ENCODE results near the gene ANKHD1.

The ANKHD1 gene

DNA sequence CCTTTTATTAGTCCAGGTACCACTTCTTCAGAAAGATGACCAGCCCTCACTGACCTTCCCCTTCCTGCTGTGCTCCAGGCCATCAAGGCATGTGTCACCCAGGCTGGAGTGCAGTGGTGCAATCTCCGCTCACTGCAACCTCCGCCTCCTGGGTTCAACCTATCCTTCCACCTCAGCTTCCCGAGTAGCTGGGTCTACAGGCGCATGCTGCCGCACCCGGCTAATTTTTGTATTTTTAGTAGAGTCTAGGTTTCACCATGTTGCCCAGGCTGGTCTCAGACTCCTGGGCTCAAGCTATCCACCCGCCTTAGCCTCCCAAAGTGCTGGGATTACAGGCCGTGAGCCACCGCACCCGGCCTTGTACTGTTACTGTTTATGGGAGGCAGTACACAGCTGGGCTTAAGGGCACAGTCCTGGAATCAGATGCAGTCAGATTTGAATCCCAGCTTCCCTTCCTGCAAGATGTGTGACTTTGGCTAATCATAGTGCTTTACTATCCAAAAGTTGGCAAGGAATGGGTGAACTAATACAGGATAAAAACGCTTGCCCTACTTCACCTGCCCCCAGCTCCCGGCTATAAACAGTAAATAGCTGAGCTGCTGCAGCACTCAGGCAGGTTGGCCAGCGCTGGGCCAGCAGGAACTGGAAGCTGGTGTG is 145.3 kb downstream of the ANKHD1 start:
- DNase-seq (ENCODE audit: low spot score), result no peak

DNA sequence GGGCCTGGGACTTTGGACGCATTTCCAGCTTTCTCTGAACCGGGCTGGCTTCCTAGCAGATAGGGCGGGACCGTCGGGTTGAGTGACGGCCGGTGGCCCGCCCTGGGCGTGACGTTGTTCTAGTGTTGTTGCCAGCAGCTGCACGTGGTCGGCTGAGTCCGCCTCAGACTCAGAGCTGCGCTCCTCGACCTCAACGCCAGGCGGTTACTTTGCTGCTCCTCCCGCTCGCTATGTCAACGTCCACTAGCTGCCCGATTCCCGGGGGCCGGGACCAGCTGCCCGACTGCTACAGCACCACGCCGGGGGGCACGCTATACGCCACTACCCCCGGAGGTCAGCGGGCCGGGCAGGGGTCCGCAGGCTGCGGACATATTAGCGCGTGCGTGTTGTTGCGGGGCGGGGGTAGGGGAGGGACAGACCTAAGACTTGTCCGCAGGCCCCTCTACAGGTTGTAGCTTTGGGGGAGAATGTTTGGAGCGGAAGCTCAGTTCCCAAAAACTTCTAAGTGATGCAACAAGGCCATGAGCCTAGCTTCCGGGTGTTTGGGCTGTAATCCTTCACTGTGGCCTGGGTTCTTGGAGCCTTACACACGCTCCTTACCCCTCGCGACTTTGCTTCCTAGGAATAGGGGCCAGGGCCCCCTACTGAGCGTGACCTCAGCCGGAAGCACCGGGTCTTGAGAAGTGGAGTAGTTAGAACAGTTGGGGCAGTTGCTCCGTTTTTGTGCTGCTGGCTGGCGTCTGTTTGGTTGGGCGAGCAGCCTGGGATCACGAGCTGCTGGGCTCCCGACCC is 146.1 kb downstream of the ANKHD1 start, which contains the start of gene EIF4EBP3:
Gene EIF4EBP3 (plus strand): TSS at position 155 of the 792 bp plus-strand sequence. CDS start 76 bp downstream, at position 231.
- DNase-seq (ENCODE audit: low spot score), result peak; percentile 83

DNA sequence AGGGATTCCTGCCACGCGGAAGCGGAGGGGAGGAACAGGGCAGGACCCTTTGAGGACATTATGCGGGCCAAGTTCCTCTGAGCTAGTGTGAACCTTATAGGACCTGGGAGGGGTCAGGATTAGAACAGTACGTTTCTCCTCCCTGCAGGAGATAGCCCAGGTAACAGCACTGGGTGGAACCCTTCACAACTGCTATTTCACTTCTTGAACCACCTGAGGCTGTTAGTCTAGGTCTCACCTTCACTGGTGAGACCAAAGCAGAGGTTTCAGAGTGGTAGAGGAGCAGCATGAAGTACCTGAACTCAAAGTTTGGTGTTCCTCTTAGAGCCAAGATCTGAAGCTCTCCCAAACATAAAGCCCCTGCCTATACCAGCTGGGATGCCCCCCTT is 146.7 kb downstream of the ANKHD1 start:
- no peak for DNase-seq (ENCODE audit: low spot score)

DNA sequence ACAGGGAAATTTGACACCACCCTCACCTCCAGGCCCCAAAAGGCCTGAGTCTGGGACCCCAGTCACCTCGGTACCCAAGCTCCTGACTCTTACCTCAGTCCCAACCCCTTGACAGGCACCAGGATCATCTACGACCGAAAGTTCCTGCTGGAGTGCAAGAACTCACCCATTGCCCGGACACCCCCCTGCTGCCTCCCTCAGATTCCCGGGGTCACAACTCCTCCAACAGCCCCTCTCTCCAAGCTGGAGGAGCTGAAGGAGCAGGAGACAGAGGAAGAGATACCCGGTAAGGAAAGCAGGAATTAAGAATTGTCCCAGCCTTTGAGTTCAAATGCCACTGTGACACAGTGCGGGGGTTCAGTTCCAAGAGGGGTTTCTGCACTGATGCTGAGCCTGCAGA is 147.2 kb downstream of the ANKHD1 start:
- no peak for DNase-seq (ENCODE audit: low spot score)

DNA sequence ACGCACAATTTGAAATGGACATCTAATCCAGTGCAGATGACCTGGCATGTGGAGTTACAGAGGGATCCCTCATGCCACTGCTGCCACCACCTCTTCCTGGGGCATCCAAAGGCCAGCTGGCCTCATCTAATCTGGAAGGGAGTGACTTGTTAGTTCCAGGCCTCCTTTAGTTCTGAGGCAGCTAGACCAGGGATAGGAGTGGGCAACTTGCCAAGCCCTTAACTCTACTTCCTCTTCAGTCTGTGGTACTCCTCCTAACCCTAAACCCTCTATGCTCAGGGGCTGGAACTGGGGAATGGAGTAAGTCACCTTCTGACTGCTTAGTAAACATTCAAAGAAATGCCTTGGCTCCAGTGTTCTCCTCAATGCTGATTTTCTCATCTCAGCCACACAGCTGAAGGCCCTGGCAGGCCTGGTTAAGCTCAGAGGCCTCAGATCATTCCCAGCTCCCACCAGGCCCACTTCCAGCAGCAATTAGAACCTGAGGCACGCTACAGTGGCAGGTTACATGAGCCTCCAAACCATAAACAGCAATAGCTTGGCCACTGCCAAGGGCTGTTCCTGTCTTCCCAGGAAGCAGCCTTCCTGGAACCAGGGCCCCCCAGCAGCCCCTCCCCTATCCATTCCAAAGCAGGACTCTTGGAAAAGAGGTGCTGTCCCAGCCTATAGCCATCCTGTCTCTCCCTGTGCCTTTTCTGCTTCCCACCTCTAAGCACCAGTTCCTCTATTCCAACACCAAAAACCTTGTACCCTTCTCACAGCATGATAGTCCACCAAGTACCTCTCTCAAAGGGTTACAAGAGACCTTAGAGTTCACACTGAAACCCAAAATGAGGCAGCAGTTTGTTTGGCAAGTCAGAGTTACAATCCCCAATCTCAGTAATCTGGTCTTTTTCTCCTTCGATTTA is 147.9 kb downstream of the ANKHD1 start:
- no peak for DNase-seq (ENCODE audit: low spot score)

DNA sequence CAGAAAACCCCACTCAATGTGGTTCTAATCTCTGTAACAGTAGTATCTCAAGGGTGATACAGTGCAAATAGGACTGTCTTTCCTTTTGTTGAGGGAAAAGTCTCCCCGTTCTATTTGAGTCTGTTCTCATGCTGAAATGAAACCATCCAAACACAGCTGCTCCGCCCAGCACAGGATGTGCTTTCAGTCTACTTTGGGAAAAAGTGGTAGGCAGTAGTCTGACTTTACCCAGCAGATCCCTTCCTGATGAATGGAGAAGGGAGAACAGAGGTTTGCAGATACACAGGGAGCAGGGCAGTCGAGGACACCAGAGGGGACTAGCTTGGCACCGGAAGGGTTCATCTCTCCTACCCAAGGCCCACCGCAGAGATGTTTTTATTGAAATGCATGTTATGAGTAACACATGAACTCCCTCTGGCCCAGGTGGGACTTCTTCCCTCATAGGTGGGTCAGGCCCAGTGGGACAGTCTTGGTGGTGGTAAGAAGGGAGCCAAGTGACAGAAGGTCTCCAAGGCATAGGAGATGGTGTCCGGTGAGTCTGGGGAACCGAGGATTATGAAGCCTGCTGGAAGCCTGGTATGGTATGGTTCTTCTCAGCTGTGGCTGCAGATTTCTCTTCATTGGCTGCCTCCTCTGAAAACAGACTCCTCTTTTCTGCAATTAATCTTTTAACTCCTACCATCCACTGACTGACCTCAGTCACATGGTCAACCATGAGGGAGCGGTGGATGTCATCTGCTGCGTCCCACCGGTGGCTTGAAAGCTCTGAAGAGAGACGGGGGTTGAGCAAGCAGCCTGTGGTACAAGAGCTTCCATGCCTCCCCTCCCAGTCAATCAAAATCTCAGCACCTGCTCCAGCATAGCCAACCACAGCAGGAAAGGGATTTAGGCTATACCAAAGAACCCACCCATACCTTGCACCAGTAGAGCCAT is 148.8 kb downstream of the ANKHD1 start:
- DNase-seq (ENCODE audit: low spot score), result no peak

DNA sequence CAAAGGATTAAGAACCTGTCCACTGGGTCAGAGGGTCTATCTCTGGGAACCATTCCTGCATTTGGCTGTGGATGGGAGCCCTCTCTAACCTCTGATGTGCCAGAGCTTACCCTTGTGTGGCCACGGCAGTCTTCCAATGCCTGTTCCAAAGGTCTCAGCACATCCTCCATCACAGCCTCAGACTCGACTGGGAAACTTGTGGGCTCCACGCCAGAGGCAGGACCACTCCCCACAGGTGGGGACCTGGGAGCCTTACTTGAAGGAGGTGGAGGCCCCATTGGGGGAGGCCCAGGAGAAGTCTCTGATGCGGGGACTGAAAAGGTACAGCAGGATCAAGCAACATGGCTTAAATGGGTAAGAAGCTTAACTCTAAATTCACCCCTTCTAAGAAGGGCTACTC is 150.2 kb downstream of the ANKHD1 start:
- no peak for DNase-seq (ENCODE audit: low spot score)

DNA sequence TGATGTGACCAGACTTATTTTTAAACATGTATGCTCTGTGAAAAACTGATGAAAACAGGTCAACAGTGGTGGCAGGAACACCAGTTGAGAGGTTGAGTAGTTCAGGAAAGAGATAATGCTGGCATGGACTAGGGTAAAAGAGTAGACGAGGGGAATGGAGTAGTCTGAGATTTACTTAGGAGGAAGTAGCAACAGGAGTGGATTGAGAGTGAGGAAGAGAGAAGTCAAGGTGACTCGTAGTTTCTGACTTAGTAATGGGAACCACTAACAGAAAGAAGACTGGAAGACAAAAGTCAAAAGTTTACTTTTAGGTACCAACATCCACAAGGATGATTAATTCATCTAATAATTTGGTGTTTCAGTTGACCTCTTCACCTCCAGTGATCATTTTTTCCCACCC is 152.0 kb downstream of the ANKHD1 start:
- DNase-seq (ENCODE audit: low spot score), result no peak

DNA sequence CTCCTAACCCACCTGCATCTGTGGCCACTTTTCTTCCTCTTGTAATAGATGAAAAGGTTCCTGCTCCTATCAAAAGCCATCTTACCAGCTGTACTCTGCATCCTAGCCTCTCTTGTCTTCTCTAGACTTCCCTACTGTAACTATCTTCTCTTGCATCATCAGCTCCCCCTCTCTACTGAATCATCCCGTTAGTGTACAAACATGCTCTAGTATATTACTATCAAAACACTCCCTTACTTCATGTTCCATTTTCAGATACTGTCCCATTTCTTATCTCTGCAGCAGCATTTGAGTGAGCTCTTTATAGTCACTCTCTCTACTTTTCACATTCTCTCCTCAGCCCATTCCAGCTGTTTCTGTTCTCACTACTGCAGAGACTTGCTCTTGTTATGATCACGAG is 152.8 kb downstream of the ANKHD1 start:
- DNase-seq (ENCODE audit: low spot score), result no peak

DNA sequence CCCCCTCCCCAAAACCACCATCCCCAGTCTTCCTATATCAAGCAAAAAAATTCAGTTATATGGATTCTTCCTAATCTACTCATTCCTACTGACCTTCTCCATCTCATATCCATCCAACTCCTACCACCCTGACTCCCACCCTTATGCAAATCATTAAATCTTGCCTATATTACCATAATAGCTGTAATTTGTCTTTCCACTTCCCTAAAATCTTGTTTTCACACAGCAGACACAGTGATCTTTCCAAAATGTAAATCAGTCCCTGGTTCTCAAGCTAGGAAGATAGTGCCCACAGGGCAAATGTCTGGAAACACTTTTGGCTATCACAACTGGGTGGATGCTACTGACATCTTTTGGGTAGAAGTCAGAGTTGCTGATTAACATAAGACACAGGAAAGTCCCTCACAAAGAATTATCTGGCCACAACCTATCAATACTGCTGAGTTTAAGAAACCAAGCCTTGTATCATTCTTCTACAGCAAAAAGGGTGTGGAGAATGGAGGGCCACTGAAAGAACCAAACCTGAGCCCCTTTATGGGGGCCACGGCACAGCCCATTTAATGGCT is 154.2 kb downstream of the ANKHD1 start:
- no peak for DNase-seq (ENCODE audit: low spot score)

DNA sequence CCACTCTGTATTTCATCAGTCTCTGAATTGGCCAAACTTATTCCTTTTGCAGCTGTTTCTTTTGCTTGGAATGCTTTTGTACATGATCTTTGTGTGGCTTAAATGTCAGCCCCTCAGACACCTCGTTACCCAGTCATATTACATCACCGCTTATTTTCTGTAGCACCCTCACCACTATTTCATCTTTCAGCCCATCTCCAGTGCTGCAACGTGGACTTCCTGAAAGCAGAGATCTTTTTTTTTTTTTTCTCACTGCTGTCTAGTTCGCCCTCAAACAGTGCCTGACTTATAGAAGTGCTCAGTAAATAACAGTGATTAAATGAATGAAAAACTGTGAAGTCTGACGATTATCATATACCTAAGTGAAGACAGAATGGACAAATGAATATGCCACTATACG is 154.8 kb downstream of the ANKHD1 start:
- DNase-seq (ENCODE audit: low spot score), result no peak

DNA sequence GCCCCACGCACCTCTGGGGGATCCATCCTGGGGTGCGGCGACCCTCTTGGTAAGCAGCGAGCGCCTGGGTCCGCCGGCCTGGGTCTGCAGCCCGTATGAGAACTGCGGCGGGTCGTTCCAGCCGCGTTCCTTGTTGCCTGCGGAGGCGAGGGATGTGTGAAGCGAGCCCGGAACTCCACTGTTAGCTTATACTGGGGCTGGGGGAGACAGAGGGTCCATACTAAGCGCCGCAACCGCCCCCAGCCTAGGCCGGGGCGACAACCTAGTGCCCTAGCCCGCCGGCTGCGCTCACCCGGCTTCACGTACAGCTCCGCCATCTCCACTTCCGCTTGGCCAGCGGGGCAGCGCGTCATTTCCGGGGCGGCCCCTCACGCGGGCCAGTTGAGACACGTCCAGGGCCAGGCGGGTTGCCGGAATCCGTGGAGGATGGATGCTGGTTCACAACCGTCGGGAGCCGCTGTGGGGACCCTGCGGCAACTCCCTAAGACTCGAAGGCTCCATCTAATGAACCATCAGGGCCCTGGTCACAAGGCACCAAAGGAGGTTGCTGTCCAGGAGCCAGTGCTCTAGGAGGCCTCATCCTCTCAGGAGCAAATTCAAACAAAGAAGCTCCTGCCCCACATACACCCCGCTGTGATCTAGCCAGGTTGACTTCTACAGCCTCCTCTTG is 155.6 kb downstream of the ANKHD1 start, which contains the start of gene SRA1:
Gene SRA1 (minus strand): TSS at position 338 of the 670 bp plus-strand sequence. CDS start 21 bp downstream, at position 317.
- peak; percentile 76 for DNase-seq (ENCODE audit: low spot score)

DNA sequence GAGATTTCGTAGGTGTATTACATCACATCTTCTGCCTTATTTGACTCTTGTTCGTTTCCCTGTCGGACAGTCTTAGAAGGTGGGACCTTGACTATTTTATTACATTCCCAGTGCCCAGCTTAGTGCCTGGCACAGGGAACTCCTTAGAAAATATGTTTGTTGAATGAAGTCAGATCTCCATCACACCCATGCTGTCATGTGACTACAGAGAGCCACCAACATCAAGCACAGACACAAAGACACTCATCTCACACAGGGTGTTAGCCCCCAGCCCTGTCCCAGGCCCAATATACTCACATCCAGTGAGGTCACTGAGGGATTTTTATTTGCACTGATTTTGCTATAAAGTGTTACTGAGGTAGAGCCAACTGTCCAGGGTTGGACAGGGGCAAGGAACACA is 156.3 kb downstream of the ANKHD1 start:
- DNase-seq (ENCODE audit: low spot score), result no peak

DNA sequence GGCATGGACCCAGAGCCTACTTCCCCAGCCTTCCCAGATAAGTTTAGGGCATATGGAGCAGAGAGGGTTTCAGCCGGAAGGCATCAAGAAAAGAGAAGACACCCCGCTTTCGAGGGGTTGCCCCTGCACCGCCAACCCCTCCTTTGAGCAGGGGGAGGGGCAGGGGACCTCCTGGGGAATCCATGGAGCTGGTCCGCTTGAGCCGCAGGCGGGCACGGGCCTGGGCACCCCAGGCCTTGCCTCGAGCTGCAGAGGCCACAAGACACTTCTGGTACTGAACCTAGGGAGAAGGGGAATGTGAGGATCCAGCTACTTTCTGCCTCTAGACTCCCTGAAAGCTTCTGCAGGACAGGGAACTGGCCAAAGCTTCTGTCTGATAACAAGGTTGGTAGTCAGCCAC is 156.9 kb downstream of the ANKHD1 start:
- no peak for DNase-seq (ENCODE audit: low spot score)

DNA sequence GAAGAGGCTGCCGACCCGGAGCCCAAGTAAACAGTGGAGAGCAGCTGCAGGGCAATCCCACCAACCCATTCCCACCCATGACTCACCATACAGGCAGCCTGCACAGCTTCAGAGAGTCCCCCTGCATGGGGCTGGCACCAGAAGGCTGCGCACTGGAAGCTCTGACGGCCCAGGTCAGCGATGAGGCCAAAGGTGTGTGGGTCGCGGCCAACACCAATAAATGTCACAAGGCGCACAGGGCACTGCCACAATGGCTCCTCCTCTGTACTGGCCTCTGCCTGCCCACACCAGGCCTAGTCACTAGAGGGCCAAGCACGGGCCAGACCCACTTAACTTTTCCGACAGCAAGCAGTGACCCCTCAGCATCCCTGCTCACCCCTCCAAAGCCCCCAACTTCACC is 158.6 kb downstream of the ANKHD1 start:
- no peak for DNase-seq (ENCODE audit: low spot score)

DNA sequence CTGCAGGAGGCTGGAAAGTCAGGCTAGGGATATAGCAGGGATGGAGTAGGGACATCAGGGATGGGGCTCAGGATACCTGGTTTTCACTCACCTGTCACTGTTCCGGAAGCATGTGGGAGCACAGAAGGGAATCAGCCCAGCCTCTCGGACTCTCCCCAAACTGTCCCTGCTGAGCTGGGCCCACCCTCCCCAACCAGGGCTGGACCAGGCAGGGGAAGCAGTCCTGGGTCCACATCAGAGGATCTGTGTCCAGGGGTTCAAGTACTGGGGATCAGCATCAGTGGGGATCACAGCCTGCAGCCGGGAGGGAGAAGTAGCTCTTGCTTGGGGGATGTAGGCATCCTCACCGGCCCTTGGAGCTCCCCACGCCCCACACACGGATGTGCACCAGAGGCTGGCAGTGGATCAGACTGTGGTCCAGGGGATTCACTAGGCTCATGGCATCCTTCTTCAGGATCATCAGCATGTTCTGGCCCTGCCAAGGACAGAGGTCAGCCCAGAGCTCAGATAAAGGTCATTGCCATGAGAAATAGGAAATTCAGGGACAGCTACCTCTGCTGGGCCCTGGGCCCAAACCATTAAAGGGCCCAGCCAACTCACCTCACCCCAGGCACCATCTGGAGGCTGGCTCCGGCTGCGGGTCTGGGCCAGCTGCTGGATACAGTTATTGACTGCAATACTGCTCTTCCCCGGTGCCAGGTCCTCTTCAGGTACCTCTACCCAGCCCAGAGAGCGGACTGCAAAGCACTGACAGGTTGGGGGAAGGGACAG is 160.3 kb downstream of the ANKHD1 start:
- no peak for DNase-seq (ENCODE audit: low spot score)

DNA sequence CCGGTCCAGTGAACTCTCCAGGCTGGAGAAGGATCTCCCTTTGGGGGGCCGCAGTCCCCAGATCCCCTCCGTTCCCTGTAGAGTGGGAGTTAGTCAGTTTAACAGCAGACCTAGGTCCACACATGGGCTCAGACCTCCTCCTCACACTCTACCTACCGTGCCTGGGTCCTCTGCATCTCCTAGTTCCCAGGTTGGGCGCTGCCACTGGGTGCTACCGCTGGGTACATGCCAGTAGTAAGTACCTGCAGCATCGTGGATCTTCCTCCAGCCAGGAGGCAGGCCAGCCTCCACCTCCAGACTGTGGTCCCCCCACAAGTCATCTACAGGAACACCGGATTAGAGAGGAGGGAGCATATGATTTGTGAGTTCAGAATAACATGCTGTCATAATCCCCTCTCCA is 162.0 kb downstream of the ANKHD1 start:
- no peak for DNase-seq (ENCODE audit: low spot score)

DNA sequence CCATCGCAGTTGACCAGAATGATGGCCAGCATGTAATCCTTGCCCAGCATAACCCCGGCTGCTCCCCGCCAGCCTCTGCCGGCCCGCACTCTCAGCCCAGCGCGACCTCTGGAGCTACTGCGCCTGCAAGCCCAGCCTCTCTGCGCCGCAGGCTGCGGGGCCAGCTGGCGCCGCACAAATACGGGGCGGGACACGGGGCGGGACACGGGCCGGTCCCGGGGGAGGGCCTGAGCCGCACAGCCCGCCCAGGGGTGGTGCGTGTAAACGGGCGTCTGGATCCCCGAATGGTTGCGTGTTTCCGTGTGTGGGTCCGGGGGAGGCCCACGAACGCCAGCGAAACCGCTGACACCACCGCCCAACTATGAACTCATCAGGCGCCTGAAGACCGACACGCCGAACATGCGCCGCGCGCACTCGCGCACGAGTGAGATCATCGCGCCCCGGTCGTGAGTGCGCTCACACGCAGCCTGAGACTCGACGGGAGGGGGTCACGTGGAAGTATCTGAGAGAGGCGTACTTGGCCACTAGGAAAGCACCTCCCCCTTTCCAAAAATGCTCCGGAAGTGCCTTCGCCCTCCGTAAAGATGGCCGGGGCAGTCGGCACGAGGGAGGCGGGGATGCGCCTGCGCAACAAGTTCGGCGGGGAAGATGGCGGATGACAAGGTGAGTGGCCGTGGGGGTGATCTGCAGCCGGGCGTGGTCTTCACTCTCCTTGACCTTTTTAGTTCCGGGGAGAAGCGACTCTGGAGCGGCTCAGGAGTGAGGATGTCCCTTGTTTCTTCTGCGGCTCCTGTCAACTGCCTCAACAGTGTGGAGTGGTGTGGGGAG is 162.8 kb downstream of the ANKHD1 start, which contains the start of the genes APBB3 and SLC35A4:
Gene APBB3 (minus strand): TSS at position 403 of the 828 bp plus-strand sequence. CDS start 353 bp downstream, at position 50.
Gene SLC35A4 (plus strand): TSS at position 633 of the 828 bp plus-strand sequence. CDS start 2,342 bp downstream, outside the sequence.
- DNase-seq (ENCODE audit: low spot score), result peak; percentile 89

All from COLO829 (cell line).